Stimulated activated CD4-positive, alpha-beta T cell treated with anti-CD3 and anti-CD28 coated beads, Interleukin-1b, Interleukin-23, amount 100 ng/mL, for 24 hours (primary cell): Measurements from ENCODE around the gene GPR17.

Source experiments
- DNase-seq, 4 experiments: peaks; one replicate each; pipeline ENCODE4 v3.0.0-alpha.2; 2020; ENCODE audit warnings: low read depth in 4 of 4, low spot score in 1 of 4

Gene GPR17

DNA sequence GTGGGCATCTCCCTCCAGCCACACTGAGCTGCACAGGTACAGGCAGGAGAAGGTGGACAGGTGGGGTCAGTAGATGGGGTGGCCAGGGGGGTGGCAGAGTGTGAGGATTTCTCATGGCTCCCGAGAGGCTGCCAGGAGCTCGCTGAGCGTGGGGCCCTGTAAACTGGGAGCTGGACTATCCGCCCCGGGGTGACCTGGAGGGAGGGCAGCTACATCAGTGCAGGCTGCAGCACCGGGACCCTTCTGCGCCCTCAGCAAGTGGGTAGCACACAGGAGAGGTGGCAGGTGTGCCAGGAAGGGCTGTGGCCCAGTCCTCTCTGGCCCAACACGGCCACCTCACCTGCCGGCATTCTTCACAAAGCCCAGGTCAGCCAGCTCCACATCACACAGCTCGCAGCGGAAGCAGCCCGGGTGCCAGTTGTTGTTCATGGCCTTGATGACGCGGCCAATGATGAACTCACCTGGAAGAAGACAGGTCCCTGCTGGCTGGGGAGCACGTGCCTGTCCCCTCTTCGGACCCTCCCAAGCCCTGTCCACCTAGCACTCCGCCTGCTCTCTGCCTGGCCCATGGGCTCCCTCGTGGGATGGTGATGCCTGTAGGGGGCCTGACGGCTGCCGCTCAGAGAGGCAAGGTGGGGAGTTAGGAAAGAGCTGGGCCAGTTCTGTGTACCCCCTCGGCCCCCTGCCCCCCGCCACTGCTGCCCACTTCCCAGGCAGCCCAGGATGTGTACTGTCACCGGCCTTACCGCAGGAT, 8.3 kb downstream of the GPR17 start:
- no peak for DNase-seq

DNA sequence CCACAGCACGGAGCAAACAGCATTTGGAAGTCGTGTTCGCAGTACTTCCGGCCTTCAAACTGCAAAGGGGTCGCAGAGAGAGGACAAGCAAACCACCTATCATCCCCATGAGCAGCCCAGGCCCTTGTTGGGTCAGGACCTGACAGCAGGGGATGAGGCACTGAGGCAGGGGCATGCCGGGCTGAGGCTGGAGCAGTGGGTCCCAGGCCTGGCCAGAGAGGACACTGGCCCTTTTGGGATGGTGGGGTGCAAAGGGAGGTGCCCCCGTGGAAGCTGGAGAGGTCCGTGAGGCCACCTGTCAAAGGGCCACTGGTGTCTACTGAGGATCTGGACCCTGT, 8.9 kb downstream of the GPR17 start:
- DNase-seq = no peak

- no peak for DNase-seq
These were observed 9.5 kb downstream of the GPR17 start for GRCh38 chr2:127655209-127656073.

- no peak for DNase-seq
These were observed 10.7 kb downstream of the GPR17 start for GRCh38 chr2:127656569-127657231.

DNA sequence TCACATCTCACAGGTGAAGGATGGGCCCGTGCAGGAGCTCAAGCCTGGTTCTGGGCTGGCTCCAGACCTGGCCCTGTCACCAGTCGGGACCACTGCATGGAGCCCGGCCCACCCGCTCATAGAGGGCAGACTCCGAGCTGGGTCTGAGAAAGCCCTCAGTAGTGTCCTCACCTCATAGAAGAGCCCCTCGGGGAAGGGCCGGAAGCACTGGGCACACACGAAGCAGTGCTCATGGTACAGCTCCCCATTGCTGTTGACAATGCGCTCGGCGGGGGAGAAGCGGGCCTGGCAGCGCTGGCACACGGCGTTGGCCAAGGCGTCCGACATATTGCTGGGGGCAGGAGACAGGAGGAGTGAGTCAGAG, 11.3 kb downstream of the GPR17 start:
- DNase-seq = no peak

DNA sequence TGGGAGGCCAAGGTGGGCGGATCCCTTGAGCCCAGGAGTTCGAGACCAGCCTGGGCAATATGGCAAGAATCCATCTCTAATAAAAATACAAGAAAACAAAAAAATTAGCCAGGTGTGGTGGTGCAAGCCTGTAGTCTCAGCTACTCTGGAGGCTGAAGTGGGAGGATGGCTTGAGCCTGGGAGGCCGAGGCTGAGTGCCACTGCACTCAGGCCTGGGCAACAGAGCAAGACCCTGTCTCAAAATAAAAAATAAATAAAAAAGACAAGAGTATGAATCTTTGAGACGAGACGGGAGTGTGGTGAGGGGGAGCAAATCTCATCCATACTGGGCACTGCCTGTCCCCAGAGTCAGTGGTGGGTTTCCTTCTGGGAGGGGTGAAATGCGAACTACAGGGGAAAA, 12.2 kb downstream of the GPR17 start:
- DNase-seq = no peak

DNA sequence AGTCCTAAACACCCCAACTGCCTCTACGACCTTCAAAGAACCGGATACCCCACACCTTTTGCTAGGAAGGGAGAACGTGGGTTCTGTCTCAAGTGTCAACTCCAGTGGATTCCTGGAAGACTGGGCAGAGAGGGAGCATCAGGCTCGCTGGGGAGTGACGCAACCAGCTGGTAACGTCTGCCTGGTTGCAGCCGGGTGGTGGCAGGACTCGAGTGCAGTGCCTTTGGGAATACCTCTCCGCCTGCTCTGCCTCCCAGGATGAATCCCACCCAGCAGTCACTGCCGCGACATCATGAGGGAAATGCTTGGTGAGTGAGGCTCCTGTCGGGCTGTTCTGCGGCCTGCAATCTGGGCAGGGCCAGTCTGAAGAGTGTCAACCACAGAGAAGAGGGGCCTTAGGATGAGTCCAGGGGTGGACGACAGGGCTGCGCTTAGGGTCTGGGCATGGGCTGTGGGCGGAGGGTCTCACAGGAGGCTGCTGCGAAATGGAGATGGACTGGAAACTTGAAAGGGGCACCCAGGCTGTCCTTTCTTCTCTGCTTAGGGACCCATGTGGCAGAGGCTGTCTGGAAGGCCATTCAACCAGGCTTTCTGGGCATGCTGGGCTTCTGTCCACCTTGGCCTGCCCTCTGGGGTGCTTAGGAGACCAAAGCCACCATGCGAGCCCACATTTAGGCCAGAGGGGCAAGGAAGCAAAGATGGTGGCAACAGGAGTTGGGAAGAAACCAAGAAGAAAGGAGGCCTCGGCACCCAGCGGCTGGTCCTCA, 12.9 kb downstream of the GPR17 start:
- no peak for DNase-seq

DNA sequence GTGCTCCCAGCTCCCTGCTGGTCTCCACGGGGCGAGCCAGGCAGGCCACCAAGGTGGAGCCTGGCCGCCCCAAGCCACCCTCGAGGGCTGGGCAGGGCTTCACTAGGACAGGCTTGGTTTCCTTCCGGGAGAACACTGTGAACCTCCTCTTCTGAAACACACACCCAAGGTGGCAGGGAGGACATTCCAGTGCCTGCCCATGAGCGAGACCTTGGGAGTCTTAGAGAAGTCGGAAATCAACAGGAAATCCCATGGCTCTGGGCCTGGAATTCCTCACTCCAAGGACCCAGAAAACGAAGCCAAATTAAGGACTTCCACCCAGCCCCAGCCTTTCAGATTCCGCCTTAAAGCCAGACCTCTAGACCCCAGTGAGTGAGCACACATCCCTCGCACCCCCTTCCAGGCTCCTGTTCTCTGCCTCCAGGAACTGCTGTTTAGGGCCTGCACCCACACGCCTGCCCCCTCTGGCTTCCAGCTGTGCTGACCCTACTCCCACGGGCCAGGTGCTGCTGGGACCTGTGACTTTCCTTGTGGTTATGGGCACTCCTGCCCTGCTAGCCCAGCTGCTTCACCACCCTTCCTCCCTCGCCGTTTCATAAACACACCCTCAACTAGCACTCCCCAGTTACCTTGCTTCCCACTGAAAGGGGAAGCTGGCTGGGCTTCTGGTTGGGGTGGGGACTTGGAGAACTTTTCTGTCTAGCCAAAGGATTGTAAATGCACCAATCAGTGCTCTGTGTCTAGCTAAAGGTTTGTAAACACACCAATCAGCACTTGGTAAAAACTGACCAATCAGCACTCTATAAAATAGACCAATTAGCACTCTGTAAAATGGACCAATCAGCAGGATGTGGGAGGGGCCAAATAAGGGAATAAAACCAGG, 13.7 kb downstream of the GPR17 start:
- DNase-seq = no peak

- DNase-seq = no peak
These were observed 14.3 kb downstream of the GPR17 start for GRCh38 chr2:127660291-127660578.

GRCh38 chr2:127661072-127661649, 15.2 kb downstream of the GPR17 start:
- DNase-seq = no peak

GRCh38 chr2:127661949-127662510, 16.1 kb downstream of the GPR17 start:
- no peak for DNase-seq

DNA sequence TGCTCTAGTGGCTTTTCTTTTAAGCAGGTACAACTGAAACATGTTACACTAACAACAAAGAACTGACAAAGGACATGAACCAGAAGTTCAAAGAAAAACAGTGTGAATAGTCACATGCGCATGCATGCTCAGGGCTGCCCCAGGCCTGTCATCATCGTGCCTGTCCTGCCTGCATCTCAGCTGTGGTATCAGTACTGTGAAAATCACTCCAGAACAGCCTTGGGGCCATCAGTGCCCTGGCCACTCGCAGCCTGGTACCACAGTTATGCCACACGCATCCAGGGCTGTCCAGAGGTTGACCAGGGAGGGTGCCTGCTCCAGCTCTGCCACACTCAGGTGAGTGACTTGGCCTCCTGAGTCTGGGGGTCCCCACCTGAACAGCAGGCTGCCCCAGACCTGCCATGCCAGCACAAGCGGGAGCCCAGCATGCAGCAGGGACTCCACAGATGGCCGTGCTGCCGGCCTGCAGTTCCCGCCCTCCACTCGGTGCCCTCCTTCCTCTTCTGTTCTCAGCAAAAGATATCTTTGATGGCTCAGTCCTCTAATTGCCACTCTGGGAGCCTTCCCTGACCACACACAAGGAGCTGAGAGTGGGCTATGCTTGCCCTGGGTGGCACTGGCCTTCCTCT, 17.1 kb downstream of the GPR17 start:
- DNase-seq = no peak

GRCh38 chr2:127663566-127664064, 17.7 kb downstream of the GPR17 start:
- DNase-seq = no peak

DNA sequence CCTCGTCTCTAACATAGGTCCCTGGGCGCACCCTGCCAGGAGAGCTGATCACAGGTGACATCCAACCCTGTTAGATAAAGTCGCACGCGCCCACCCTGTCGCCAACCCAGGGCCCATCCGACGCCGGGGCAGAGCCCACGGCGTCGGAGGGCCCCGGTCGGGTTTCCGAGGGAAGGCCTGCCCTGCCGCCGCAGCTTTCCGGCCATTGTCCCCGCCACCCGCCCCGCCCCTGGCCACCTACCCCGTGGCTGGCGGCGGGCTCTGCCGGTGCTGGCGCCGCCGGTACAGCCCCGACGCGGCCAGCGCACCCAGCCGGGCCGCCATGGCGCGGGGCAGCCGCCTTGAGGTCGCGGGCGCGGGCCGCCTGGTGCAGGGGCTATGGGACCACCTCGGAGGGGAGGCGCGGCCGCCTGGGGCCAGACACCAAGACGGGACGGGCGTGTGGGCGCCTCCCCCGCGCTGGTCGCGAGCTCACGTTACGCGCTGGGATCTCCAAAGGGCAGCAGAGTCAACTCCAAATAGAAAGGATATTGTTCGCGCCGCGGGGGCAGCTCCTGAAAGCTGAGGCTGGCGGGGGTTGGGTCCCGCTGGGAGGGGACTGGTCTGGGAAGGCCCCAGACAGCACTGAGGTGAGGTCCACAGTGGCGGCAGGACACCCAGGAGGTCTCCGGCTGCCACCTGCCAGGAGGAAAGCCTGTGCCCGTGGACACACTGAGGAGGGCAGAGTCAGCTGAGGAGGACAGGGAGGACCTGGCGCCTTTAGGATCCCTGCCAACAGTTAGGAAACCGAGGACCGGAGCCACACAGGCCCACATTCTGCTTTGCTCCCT, 18.3 kb downstream of the GPR17 start:
- no peak for DNase-seq

- DNase-seq = no peak
These were observed 18.9 kb downstream of the GPR17 start for GRCh38 chr2:127664895-127665225.

- no peak for DNase-seq
These were observed 19.4 kb downstream of the GPR17 start for GRCh38 chr2:127665267-127665893.

DNA sequence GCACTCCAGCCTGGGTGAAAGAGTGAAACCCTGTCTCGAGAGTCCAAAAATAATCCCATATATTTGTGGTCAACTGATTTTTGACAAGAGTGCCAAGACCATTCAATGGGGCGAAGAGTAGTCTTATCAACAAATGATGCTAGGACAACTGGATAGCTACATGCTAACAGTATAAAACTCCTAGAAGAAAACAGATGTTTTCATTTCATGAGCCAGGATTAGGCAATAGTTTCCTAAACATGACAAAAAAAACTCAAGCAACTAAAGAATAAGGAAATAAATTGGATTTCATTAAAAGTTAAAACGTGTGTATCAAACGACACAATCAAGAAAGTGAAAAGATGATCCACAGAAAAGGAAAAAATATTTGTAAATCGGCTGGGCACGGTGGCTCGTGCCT, 23.1 kb downstream of the GPR17 start:
- DNase-seq = no peak
